Stimulated activated CD4-positive, alpha-beta T cell treated with anti-CD3 and anti-CD28 coated beads, Interleukin-4, amount 100 ng/mL, for 1 hour (primary cell): ENCODE data around the gene PRRC2B.

Experiments used
- DNase-seq: peaks from one replicate; pipeline ENCODE4 v3.0.0-alpha.2; 2020

The PRRC2B gene

GRCh38 chr9:131522257-131523085 lies 128.6 kb downstream of the PRRC2B start:
- DNase-seq: no peak

- no peak for DNase-seq
These were observed 129.2 kb downstream of the PRRC2B start for GRCh38 chr9:131523086-131523388.

- no peak for DNase-seq
These were observed 129.9 kb downstream of the PRRC2B start for GRCh38 chr9:131523451-131524435.

- no peak for DNase-seq
These were observed 130.9 kb downstream of the PRRC2B start for GRCh38 chr9:131524665-131525315.

DNA sequence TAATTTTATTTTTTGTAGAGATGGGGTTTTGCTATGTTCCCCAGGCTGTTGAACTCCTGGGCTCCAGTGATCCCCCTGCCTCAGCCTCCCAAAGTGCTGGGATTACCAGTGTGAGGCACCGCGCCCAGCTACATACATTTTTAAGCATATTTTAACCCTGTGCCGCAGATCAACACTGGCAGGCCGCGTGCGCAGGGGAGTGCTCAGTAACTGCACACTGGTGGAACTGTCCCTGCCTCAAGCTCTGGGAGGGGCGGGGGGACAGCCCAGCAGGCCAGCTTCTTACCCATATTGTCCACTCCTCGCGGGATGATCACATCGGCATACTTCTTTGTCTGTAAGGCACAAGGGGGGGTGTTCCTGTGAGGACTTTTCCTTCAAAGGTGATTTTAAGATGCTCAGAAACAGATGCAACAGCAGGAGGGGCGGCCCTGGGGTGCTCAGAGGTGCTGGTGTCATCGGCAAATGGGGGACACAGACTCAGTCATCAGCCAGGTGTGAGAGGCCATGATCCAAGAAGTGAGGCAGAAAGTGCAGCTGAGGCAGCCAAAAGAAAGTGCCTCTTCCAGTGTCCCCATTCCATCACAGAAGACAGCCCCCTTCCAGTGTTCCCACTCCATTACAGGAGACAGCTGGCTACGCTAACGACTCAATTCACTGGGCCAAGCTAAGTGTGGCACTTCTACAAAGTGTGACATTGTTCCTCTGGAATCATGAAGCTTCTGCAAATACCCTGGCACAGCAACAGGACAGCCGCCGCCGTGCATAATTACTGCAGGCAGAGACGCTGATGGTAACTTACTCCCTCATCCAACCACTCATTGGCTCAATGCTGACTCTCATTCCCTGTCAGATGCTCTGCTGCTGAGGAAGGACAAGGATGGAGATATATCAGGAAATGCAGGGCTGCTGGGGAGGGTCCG lies 132.0 kb downstream of the PRRC2B start:
- DNase-seq: no peak

DNA sequence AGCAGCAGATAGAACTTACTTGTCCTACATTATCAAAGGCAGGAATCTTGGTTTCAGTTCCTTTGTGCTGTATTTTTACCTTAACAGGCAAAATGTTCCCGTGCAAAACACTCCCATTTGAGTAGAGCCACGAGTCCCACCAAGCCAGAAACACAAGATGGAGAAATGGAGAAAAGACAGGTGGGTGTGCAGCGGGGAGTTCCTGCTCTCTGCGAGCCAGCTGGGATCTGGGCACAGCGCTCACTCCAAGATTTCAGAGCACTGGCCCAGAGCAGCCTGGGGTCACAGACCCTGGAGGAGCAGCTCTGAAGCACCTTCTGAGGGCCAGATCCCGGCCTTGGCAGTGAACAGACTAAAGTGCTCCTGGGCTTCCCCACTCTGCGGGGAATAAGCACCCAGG lies 134.3 kb downstream of the PRRC2B start:
- DNase-seq: no peak

- no peak for DNase-seq
These were observed 135.1 kb downstream of the PRRC2B start for GRCh38 chr9:131528886-131529505.

- DNase-seq: no peak
These were observed 136.0 kb downstream of the PRRC2B start for GRCh38 chr9:131529597-131530545.

- DNase-seq: peak; percentile 26
These were observed 136.6 kb downstream of the PRRC2B start for GRCh38 chr9:131530546-131530919.

DNA sequence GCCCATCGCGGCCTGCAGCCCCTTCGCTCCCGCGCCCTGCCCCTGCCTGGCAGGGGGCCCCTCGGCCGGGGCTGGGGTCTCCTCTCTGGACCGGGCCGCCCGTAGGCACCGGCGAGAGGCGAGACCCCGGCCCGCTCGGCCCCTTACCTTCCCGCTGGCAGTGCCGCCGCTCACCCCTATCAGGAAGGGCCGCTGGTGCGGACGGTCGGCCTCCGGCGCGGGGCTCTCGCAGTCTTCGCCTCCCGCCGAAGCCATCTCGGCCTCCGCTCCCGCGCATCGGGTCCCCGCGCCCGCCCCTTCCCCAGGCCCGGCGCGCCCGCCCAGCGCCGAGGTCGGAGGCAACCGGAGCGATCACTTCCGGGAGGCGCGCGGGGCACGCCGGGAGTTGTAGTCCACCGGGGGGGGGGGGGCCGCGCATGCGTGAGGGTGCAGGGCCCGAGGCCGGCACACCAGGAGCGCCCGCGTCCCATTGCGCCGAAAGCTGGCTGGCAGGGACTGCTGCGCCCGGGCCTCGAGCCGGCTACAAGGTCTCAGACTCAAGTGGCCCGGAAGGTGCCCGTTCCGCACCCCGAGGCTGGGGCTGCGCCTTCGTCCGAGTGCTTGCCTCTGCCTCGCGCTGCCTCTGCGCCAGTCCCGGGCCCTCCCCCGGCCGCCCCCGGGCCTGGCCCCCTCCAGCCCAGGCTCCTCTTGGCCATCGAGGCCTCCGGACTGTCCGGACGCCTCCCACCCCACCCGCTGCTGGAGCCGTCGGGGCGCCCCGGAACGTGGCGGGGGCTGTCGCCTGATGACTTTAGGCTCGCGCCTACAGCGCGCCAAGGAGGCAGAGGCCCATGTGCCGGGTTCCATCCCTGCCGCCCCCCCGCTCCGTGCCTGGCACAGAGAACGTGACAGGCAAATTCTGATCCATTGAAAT lies 137.3 kb downstream of the PRRC2B start, which contains the start of gene UCK1:
Gene UCK1 (minus strand): TSS at position 344 of the 913 bp plus-strand sequence. CDS start 89 bp downstream, at position 255.
- DNase-seq: peak; percentile 75

DNA sequence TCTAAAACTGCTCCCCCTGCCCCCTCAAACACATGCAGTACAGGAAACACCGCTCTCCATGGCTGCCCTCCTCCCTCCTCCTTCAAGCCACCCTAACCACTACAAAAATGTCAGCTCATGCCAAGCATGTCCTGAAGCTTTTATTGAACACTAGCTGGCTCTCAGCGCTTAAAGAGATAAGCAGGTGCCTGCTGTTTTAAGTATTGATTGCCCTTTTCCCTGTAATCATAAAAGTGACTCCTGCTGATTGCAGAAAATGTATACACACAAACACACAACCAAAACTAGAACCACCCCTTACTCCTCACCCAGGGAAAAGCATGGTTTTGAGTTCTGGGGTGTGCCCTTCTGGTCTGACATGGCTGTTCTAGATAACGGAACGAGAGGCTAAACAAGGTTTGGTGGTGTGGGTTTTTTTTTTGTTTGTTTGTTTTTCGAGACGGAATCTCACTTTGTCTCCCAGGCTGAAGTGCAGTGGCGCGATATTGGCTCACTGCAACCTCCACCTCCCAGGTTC lies 140.9 kb downstream of the PRRC2B start:
- no peak for DNase-seq

DNA sequence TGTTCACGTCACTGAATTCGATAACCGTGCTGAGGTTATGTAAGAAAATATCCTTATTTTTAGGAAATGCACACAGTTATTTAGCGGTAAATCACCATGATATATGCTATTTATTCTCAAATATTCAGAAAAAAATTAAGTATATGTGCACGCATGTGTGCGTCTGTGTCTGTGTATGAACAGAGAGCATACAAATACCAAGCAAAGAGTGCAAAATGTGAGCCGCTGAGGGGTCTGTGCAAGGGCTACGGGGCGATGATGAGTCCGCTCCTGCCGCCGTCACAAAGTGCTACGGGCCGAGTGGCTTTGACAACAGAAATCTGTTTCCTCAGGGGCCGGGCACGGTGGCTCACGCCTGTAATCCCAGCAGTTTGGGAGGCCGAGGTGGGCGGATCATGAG lies 144.1 kb downstream of the PRRC2B start:
- no peak for DNase-seq

GRCh38 chr9:131539223-131539923 lies 145.5 kb downstream of the PRRC2B start:
- no peak for DNase-seq

GRCh38 chr9:131543141-131543540 lies 149.3 kb downstream of the PRRC2B start:
- no peak for DNase-seq

DNA sequence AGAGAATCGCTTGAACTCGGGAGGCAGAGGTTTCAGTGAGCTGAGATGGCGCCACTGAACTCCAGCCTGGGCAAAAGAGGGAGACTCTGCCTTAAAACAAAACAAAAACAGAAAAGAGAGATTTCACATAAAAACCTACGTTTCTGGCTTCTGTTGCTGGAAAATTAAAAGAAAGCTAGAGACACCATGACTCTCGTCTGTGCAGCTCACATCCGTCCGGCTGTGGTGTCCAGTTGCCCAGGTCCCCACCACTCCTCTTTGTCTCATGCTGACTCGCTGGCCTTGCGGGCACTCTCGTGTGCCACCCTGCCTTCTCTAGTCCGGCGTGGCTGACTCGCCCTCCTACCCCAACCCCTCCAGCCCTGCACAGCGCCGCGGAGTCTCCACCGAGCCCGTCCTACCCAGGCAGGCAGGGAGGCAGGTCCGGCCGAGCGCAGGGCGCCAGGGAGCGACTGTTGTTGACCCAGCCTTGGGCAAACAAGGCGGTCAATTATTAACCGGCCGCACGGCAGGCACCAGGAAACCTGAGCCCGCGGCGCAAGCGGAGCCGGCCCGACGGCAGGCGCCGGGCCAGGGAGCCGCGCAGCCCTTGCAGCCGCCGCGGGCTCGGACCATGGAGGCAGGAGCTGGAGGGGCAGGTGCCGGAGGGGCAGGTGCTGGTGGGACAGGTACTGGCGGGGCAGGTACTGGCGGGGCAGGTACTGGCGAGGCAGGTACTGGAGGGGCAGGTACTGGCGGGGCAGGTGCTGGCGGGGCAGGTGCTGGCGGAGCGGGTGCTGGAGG lies 151.3 kb downstream of the PRRC2B start, which contains the start of gene PRRT1B:
Gene PRRT1B (plus strand): TSS at position 521 of the 783 bp plus-strand sequence. CDS start 93 bp downstream, at position 614.
- DNase-seq: no peak

GRCh38 chr9:131545786-131546335 lies 152.0 kb downstream of the PRRC2B start:
- DNase-seq: no peak
